T-cell (primary cell): ENCODE data around the gene FHIT. TPM values are rescaled to one million over a fixed set of nuclear protein-coding genes. Genes with fewer than 3 reads are reported as not detected.

Experiments
- ATAC-seq, 4 experiments: fragments of 200-7000 bp in 3 of 4; fragments of 150-1000 bp in 1 of 4; cut with Tn5 transposase; replicated peaks in 1 of 4; 1 replicate in 3 of 4; 2 replicates in 1 of 4; pipeline ENCODE4 v1.10.0; 2021; ENCODE audit warnings: moderate library complexity in 3 of 4, mild to moderate bottlenecking in 2 of 4, moderate number of reproducible peaks in 1 of 4
- CTCF ChIA-PET, 2 donors: fragments of 300-600 bp; sonication (Branson Sonifier 250); formaldehyde crosslinking; loops; one replicate each; lab custom pipeline; 2022; ENCODE audit warnings: antibody characterized with exemption in 2 of 2; lab: Charles Lee
- POLR2A ChIA-PET, 2 donors: fragments of 300-600 bp; sonication (Branson Sonifier 250); formaldehyde crosslinking; loops; one replicate each; lab custom pipeline; 2022; ENCODE audit warnings: antibody characterized with exemption in 2 of 2; lab: Charles Lee
- DNase-seq, 35 experiments: peaks; one replicate each; pipeline versions ENCODE4 v3.0.0 to v3.0.0-alpha.2; 2013 to 2023
- H3K27ac ChIP-seq: one replicate; pipeline ENCODE4 v1.5.1; 2013; ENCODE audit warnings: low read length
- H3K27me3 ChIP-seq, 2 experiments: replicated peaks in 1 of 2; 1 replicate in 1 of 2; 2 replicates in 1 of 2; pipeline versions ENCODE4 v1.6.1 to v1.7.0; 2013; ENCODE audit warnings: low read length in 1 of 2, mixed read lengths in 1 of 2; ENCODE audit not compliant: control insufficient read depth in 2 of 2, insufficient read depth in 2 of 2; ENCODE audit errors: extremely low read depth in 1 of 2
- H3K36me3 ChIP-seq, 2 donors: 1 replicate in 1 of 2; 2 replicates in 1 of 2; pipeline versions ENCODE4 v1.6.1 to v1.7.0; 2013; ENCODE audit warnings: low read length in 1 of 2; ENCODE audit not compliant: control insufficient read depth in 2 of 2, insufficient read depth in 1 of 2; ENCODE audit errors: extremely low read depth in 1 of 2
- H3K4me1 ChIP-seq, 2 experiments: 1 replicate in 1 of 2; 2 replicates in 1 of 2; pipeline versions ENCODE4 v1.6.1 to v1.7.0; 2013; ENCODE audit warnings: low read length in 2 of 2, mixed read lengths in 1 of 2; ENCODE audit not compliant: insufficient read depth in 2 of 2, control insufficient read depth in 1 of 2; ENCODE audit errors: extremely low read depth in 1 of 2
- H3K4me3 ChIP-seq, 2 donors: 1 replicate in 1 of 2; 2 replicates in 1 of 2; pipeline versions ENCODE4 v1.5.1 to v1.7.0; 2013; ENCODE audit warnings: mild to moderate bottlenecking in 2 of 2, low read length in 1 of 2, moderate library complexity in 1 of 2; ENCODE audit not compliant: control insufficient read depth in 1 of 2; ENCODE audit errors: extremely low read depth in 1 of 2
- H3K9me3 ChIP-seq: 2 replicates; pipeline ENCODE4 v1.7.0; 2013
- H3K27ac Mint-ChIP-seq, 2 donors: one replicate each; pipeline ENCODE4 v1.8.0; 2020 to 2021; ENCODE audit warnings: mild to moderate bottlenecking in 2 of 2, mixed read lengths in 2 of 2
- H3K27me3 Mint-ChIP-seq, 2 donors: one replicate each; pipeline ENCODE4 v1.8.0; 2021 to 2022; ENCODE audit warnings: mixed read lengths in 2 of 2
- H3K36me3 Mint-ChIP-seq: one replicate; pipeline ENCODE4 v1.8.0; 2021; ENCODE audit warnings: mixed read lengths
- H3K4me1 Mint-ChIP-seq, 3 donors: one replicate each; pipeline ENCODE4 v1.8.0; 2020 to 2022; ENCODE audit warnings: mixed read lengths in 3 of 3, mild to moderate bottlenecking in 1 of 3
- H3K4me3 Mint-ChIP-seq, 3 donors: one replicate each; pipeline ENCODE4 v1.8.0; 2020 to 2022; ENCODE audit warnings: mild to moderate bottlenecking in 3 of 3, mixed read lengths in 3 of 3, moderate library complexity in 3 of 3
- H3K9me3 Mint-ChIP-seq, 3 donors: one replicate each; pipeline ENCODE4 v1.8.0; 2020 to 2022; ENCODE audit warnings: mixed read lengths in 3 of 3
- WGBS: methylation state at CpG from one replicate; pipeline ENCODE4 v1.1.5; 2013; ENCODE audit warnings: missing lambda C conversion rate; ENCODE audit not compliant: insufficient coverage; 5-methylcytosine and 5-hydroxymethylcytosine counted together
- total RNA-seq, 35 experiments: library from RNA in 6 of 35; stranded (reverse) in 6 of 35; fragments of 120-200 nt in 1 of 35; gene quantifications; one replicate each; pipeline versions ENCODE4 v1.2.1 to v1.2.4 and lab custom pipeline; 2013 to 2026

The FHIT gene
- total RNA-seq, 5 donors from 2014 or later (not counting 1 experiment from before 2014, with no cell fraction given) = 33.1 to 197 (median 78.3) TPM

- no peaks in the 10 kb centered on the region for H3K27me3 Mint-ChIP-seq
- peaks cover 0 to 4% (median 0%) of the 10 kb centered on the region in 3 donors for H3K4me1 Mint-ChIP-seq
- ChIA-PET POLR2A (no interaction called here), CTCF (interaction anchor here in 1 of 2 donors (0.8 kb wide), 1 partner anchor 271 kb away, joined by 4 read pairs; no protein-coding TSS in a partner anchor)
- no peak overlapping the region for H3K4me3 Mint-ChIP-seq
- H3K27ac Mint-ChIP-seq = no peak overlapping the region
- H3K9me3 ChIP-seq = no peaks in the 10 kb centered on the region
- H3K36me3 Mint-ChIP-seq = no peaks in the 10 kb centered on the region
- no peaks in the 10 kb centered on the region for H3K27me3 ChIP-seq
- H3K4me1 ChIP-seq = no peaks in the 10 kb centered on the region
- no peaks in the 10 kb centered on the region for H3K36me3 ChIP-seq
- no peak for DNase-seq
- ATAC-seq = no peak
- no peak overlapping the region for H3K4me3 ChIP-seq
- H3K27ac ChIP-seq = no peak overlapping the region
- 83% methylated on average over 1 of the region's 5 CpGs for WGBS
- no peaks in the 10 kb centered on the region for H3K9me3 Mint-ChIP-seq
Measured at GRCh38 chr3:60169755-60170154, 1081.5 kb downstream of the FHIT start.

GRCh38 chr3:60167186-60167585 lies 1084.1 kb downstream of the FHIT start:
- CTCF ChIA-PET = no interaction called here
- Histone ChIP-seq H3K4me1 (no peaks in the 10 kb centered on the region), H3K36me3 (no peaks in the 10 kb centered on the region), H3K4me3 (no peak overlapping the region), H3K27ac (no peak overlapping the region), H3K27me3 (no peaks in the 10 kb centered on the region), H3K9me3 (no peaks in the 10 kb centered on the region)
- Mint-ChIP-seq H3K27me3 (no peaks in the 10 kb centered on the region), H3K4me3 (no peak overlapping the region), H3K9me3 (peaks cover 0 to 6% (median 0%) of the 10 kb centered on the region in 3 donors), H3K4me1 (peaks cover 0 to 10% (median 0%) of the 10 kb centered on the region in 3 donors), H3K27ac (no peak overlapping the region), H3K36me3 (no peaks in the 10 kb centered on the region)
- no peak for DNase-seq
- POLR2A ChIA-PET = no interaction called here
- ATAC-seq = no peak

- Histone ChIP-seq H3K27ac (no peak overlapping the region), H3K4me3 (no peak overlapping the region), H3K36me3 (no peaks in the 10 kb centered on the region), H3K4me1 (no peaks in the 10 kb centered on the region), H3K27me3 (no peaks in the 10 kb centered on the region), H3K9me3 (no peaks in the 10 kb centered on the region)
- H3K36me3 Mint-ChIP-seq = no peaks in the 10 kb centered on the region
- 100% methylated on average over 1 of the region's 11 CpGs for WGBS
- H3K27me3 Mint-ChIP-seq = no peaks in the 10 kb centered on the region
- no peak for DNase-seq
- CTCF ChIA-PET = no interaction called here
- H3K4me3 Mint-ChIP-seq = no peak overlapping the region
- ATAC-seq = no peak
- H3K9me3 Mint-ChIP-seq = peaks cover 0 to 6% (median 0%) of the 10 kb centered on the region in 3 donors
- POLR2A ChIA-PET = no interaction called here
- H3K27ac Mint-ChIP-seq = no peak overlapping the region
- peaks cover 0 to 15% (median 4%) of the 10 kb centered on the region in 3 donors for H3K4me1 Mint-ChIP-seq
Measured at GRCh38 chr3:60160822-60161748, 1090.2 kb downstream of the FHIT start.

- H3K4me3 ChIP-seq = no peak overlapping the region
- no peaks in the 10 kb centered on the region for H3K36me3 Mint-ChIP-seq
- DNase-seq (no peak), ATAC-seq (no peak)
- H3K9me3 ChIP-seq = no peaks in the 10 kb centered on the region
- H3K27ac Mint-ChIP-seq = no peak overlapping the region
- POLR2A ChIA-PET = no interaction called here
- CTCF ChIA-PET = no interaction called here
- H3K27ac ChIP-seq = no peak overlapping the region
- WGBS = 100% methylated on average over 2 of the region's 4 CpGs
- H3K4me3 Mint-ChIP-seq = no peak overlapping the region
- peaks cover 0 to 6% (median 0%) of the 10 kb centered on the region in 3 donors for H3K9me3 Mint-ChIP-seq
- peaks cover 0 to 15% (median 4%) of the 10 kb centered on the region in 3 donors for H3K4me1 Mint-ChIP-seq
- no peaks in the 10 kb centered on the region for H3K27me3 Mint-ChIP-seq
- no peaks in the 10 kb centered on the region for H3K36me3 ChIP-seq
- H3K4me1 ChIP-seq = no peaks in the 10 kb centered on the region
- H3K27me3 ChIP-seq = no peaks in the 10 kb centered on the region
Measured at GRCh38 chr3:60160111-60160821, 1091.0 kb downstream of the FHIT start.

GRCh38 chr3:60158035-60158434 lies 1093.2 kb downstream of the FHIT start:
- DNase-seq (no peak), ATAC-seq (no peak)
- Histone ChIP-seq H3K9me3 (no peaks in the 10 kb centered on the region), H3K4me3 (no peak overlapping the region), H3K4me1 (no peaks in the 10 kb centered on the region), H3K27ac (no peak overlapping the region), H3K27me3 (no peaks in the 10 kb centered on the region), H3K36me3 (no peaks in the 10 kb centered on the region)
- no peaks in the 10 kb centered on the region for H3K9me3 Mint-ChIP-seq
- CTCF ChIA-PET = interaction anchor here in 1 of 2 donors (0.6 kb wide), 1 partner anchor 847 kb away, joined by 4 read pairs; no protein-coding TSS in a partner anchor
- no peaks in the 10 kb centered on the region for H3K36me3 Mint-ChIP-seq
- H3K4me3 Mint-ChIP-seq = no peak overlapping the region
- H3K4me1 Mint-ChIP-seq = peaks cover 0 to 9% (median 4%) of the 10 kb centered on the region in 3 donors
- H3K27ac Mint-ChIP-seq = no peak overlapping the region
- POLR2A ChIA-PET = no interaction called here
- H3K27me3 Mint-ChIP-seq = no peaks in the 10 kb centered on the region
- no CpG with 5 or more reads among the region's 2 CpGs for WGBS

- no peaks in the 10 kb centered on the region for H3K36me3 Mint-ChIP-seq
- H3K4me1 ChIP-seq = no peaks in the 10 kb centered on the region
- H3K36me3 ChIP-seq = no peaks in the 10 kb centered on the region
- H3K9me3 ChIP-seq = no peaks in the 10 kb centered on the region
- DNase-seq (no peak), ATAC-seq (no peak)
- no peaks in the 10 kb centered on the region for H3K4me1 Mint-ChIP-seq
- H3K4me3 ChIP-seq = no peak overlapping the region
- WGBS = no CpG with 5 or more reads among the region's 4 CpGs
- no peaks in the 10 kb centered on the region for H3K27me3 ChIP-seq
- no peak overlapping the region for H3K27ac ChIP-seq
- H3K27me3 Mint-ChIP-seq = no peaks in the 10 kb centered on the region
- ChIA-PET CTCF (no interaction called here), POLR2A (no interaction called here)
- H3K9me3 Mint-ChIP-seq = peaks cover 0 to 5% (median 0%) of the 10 kb centered on the region in 3 donors
- H3K27ac Mint-ChIP-seq = no peak overlapping the region
- H3K4me3 Mint-ChIP-seq = no peak overlapping the region
Measured at GRCh38 chr3:60154011-60154410, 1097.2 kb downstream of the FHIT start.
